Measurements from ENCODE around the gene FAAP20.

DNA sequence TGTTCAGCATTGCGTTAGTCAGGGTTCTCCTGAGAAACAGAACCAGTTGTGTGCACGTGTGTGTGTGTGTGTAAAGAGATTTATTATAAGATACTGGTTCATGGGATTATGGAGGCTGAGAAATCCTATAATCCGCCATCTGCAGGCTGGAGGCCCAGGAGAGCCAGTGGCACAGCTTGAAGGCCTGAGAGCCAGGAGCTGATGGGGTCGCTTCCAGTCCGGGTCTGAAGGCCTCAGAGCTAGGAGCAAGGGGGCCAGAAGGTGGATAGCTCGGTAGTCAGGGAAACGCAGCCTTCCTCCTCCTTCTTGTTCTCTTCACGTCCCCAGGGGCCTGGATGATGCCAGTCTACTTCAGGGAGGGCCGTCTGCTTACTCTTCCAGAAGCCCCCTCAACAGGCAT lies 37.7 kb downstream of the FAAP20 start:
- TF ChIP-seq BCL11A (IDR thresholded peaks at IDR 0.05; ENCODE audit: low read depth, low read length) (no peak), NFIC (IDR thresholded peaks at IDR 0.05; ENCODE audit: low read depth, low read length) (no peak)
- TF ChIP-seq, protein P1, sequence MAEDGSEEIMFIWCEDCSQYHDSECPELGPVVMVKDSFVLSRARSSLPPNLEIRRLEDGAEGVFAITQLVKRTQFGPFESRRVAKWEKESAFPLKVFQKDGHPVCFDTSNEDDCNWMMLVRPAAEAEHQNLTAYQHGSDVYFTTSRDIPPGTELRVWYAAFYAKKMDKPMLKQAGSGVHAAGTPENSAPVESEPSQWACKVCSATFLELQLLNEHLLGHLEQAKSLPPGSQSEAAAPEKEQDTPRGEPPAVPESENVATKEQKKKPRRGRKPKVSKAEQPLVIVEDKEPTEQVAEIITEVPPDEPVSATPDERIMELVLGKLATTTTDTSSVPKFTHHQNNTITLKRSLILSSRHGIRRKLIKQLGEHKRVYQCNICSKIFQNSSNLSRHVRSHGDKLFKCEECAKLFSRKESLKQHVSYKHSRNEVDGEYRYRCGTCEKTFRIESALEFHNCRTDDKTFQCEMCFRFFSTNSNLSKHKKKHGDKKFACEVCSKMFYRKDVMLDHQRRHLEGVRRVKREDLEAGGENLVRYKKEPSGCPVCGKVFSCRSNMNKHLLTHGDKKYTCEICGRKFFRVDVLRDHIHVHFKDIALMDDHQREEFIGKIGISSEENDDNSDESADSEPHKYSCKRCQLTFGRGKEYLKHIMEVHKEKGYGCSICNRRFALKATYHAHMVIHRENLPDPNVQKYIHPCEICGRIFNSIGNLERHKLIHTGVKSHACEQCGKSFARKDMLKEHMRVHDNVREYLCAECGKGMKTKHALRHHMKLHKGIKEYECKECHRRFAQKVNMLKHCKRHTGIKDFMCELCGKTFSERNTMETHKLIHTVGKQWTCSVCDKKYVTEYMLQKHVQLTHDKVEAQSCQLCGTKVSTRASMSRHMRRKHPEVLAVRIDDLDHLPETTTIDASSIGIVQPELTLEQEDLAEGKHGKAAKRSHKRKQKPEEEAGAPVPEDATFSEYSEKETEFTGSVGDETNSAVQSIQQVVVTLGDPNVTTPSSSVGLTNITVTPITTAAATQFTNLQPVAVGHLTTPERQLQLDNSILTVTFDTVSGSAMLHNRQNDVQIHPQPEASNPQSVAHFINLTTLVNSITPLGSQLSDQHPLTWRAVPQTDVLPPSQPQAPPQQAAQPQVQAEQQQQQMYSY (CRISPR knock-in tag; IDR thresholded peaks at IDR 0.05): no peak
- TF ChIP-seq, protein P2, sequence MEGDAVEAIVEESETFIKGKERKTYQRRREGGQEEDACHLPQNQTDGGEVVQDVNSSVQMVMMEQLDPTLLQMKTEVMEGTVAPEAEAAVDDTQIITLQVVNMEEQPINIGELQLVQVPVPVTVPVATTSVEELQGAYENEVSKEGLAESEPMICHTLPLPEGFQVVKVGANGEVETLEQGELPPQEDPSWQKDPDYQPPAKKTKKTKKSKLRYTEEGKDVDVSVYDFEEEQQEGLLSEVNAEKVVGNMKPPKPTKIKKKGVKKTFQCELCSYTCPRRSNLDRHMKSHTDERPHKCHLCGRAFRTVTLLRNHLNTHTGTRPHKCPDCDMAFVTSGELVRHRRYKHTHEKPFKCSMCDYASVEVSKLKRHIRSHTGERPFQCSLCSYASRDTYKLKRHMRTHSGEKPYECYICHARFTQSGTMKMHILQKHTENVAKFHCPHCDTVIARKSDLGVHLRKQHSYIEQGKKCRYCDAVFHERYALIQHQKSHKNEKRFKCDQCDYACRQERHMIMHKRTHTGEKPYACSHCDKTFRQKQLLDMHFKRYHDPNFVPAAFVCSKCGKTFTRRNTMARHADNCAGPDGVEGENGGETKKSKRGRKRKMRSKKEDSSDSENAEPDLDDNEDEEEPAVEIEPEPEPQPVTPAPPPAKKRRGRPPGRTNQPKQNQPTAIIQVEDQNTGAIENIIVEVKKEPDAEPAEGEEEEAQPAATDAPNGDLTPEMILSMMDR (IDR thresholded peaks at IDR 0.05 in 2 of 3, conservative IDR thresholded peaks at IDR 0.05 in 1 of 3; ENCODE audit: control insufficient read depth in 2 of 3, extremely low read depth in 1 of 3, insufficient read depth in 1 of 3, low read depth in 3 of 3, low read length in 3 of 3): no peak

Measured in GM12878 (cell line).